ENCODE measurements around the gene C6orf47. TPM values are rescaled to one million over a fixed set of nuclear protein-coding genes. Genes with fewer than 3 reads are reported as not detected.
A peak's percentile ranks its signal among the peaks of the same experiment; 100 is the strongest.

The C6orf47 gene
- total and polyA plus RNA-seq, 8 donors: 10.5 to 44.9 (median 14.5) TPM

DNA sequence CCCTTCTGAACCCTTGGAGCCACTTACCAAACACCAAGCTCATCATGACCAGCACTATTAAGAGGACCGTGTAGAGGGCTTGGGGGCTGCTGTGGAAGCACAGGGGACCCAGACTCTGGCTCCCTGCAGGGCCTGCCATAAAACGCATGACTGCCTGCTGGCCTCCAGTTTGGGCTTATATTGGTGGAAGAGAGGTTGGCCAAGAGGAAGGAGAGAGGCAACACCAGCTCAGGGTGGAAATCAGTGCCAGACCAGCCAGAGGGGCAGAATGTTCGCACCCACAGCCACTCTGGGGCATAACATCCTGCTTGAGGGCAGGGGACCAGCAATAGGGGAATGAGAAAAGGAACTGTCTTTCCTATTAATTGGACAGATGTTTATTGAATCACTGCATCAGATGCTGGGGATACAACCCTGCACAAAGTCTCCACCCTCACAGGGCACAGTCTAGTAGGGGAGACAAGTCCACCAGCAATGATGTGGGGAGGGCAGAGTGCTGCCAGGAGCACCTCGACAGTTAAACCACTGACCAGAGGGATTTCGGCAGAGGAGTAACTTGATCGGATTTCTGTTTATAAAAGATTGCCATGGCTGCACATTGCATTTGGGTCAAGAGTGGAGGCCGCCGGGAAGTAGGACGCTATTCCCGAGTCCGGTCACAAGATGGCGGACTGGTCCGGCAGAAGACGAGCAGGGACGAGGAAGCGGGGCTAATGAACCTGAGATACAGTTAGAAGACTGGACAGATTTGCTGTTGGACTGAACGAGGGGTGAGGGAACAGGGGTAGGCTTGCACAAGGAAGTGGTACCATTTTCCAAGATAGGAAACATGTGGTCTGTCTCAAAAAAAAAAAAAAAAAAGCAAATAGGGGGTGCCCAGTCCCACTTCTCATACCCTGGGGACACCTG is 19.9 kb upstream of the C6orf47 start, which contains the start of gene LY6G5C:
Gene LY6G5C, minus strand, starts transcription at position 842 of the 909 bp plus-strand sequence. Its CDS starts 694 bp downstream, at position 148.
- H3K27ac ChIP-seq: peak within 1 kb of the TSS; percentile 61 to 85 (median 79)
- 11 to 13% (median 12%) methylated on average over 17 of the region's 17 CpGs for WGBS, 5 donors
- H3K36me3 ChIP-seq: peaks cover 0 to 13% (median 10%) of the 10 kb centered on the region in 4 donors
- H3K9me3 ChIP-seq: no peaks in the 10 kb centered on the region
- peaks cover 11 to 39% (median 28%) of the 10 kb centered on the region in 4 donors for H3K4me1 ChIP-seq
- peak in 2 of 3 donors; percentile 44 to 87 for TF ChIP-seq POLR2AphosphoS5 (IDR thresholded peaks at IDR 0.05)
- no peak for TF ChIP-seq POLR2A (IDR thresholded peaks at IDR 0.05)
- TF ChIP-seq EP300 (IDR thresholded peaks at IDR 0.05): no peak
- TF ChIP-seq, protein P1, sequence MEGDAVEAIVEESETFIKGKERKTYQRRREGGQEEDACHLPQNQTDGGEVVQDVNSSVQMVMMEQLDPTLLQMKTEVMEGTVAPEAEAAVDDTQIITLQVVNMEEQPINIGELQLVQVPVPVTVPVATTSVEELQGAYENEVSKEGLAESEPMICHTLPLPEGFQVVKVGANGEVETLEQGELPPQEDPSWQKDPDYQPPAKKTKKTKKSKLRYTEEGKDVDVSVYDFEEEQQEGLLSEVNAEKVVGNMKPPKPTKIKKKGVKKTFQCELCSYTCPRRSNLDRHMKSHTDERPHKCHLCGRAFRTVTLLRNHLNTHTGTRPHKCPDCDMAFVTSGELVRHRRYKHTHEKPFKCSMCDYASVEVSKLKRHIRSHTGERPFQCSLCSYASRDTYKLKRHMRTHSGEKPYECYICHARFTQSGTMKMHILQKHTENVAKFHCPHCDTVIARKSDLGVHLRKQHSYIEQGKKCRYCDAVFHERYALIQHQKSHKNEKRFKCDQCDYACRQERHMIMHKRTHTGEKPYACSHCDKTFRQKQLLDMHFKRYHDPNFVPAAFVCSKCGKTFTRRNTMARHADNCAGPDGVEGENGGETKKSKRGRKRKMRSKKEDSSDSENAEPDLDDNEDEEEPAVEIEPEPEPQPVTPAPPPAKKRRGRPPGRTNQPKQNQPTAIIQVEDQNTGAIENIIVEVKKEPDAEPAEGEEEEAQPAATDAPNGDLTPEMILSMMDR (IDR thresholded peaks at IDR 0.05): peak in 5 of 7 experiments; percentile 41 to 84 (median 61)
- intact Hi-C loops (cut with DNase I; ENCODE audit: low total_unique reads): loop anchor here (10.0 kb wide), 1 partner anchor 84 kb away; the partner anchor contains the start of gene SAPCD1
- peak within 1 kb of the TSS; percentile 53 to 55 (median 54) for H3K4me3 ChIP-seq
- DNase-seq: peak; percentile 87 to 95
- H3K27me3 ChIP-seq: no peaks in the 10 kb centered on the region

- no peak for TF ChIP-seq POLR2AphosphoS5 (IDR thresholded peaks at IDR 0.05)
- TF ChIP-seq POLR2A (IDR thresholded peaks at IDR 0.05): no peak
- TF ChIP-seq EP300 (IDR thresholded peaks at IDR 0.05): no peak
- TF ChIP-seq, protein P1 (IDR thresholded peaks at IDR 0.05): no peak
- DNase-seq: no peak
- WGBS, 5 donors: 70 to 79% (median 73%) methylated on average over 8 of the region's 8 CpGs
- peaks cover 11 to 29% (median 22%) of the 10 kb centered on the region in 4 donors for H3K4me1 ChIP-seq
- H3K4me3 ChIP-seq: no peak overlapping the region
- no peaks in the 10 kb centered on the region for H3K9me3 ChIP-seq
- intact Hi-C loops (cut with DNase I; ENCODE audit: low total_unique reads): no loop called here
- no peaks in the 10 kb centered on the region for H3K27me3 ChIP-seq
- H3K27ac ChIP-seq: no peak overlapping the region
- peaks cover 4 to 16% (median 13%) of the 10 kb centered on the region in 4 donors for H3K36me3 ChIP-seq
These were observed 17.4 kb upstream of the C6orf47 start for GRCh38 chr6:31677955-31678354.

GRCh38 chr6:31676904-31677303 is 16.3 kb upstream of the C6orf47 start:
- Histone ChIP-seq H3K36me3 (peaks cover 13 to 27% (median 24%) of the 10 kb centered on the region in 4 donors), H3K9me3 (no peaks in the 10 kb centered on the region), H3K27me3 (no peaks in the 10 kb centered on the region), H3K4me1 (peaks cover 9 to 20% (median 17%) of the 10 kb centered on the region in 4 donors), H3K27ac (no peak overlapping the region), H3K4me3 (no peak overlapping the region)
- DNase-seq: no peak
- 68 to 87% (median 77%) methylated on average over 5 to 6 of the region's 6 CpGs for WGBS, 5 donors
- TF ChIP-seq EP300 (IDR thresholded peaks at IDR 0.05) (no peak), POLR2A (IDR thresholded peaks at IDR 0.05) (no peak), POLR2AphosphoS5 (IDR thresholded peaks at IDR 0.05) (no peak)
- TF ChIP-seq, protein P1 (IDR thresholded peaks at IDR 0.05): no peak
- intact Hi-C loops (cut with DNase I; ENCODE audit: low total_unique reads): no loop called here

GRCh38 chr6:31676322-31676903 is 15.8 kb upstream of the C6orf47 start:
- no peaks in the 10 kb centered on the region for H3K27me3 ChIP-seq
- peaks cover 18 to 32% (median 29%) of the 10 kb centered on the region in 4 donors for H3K36me3 ChIP-seq
- H3K27ac ChIP-seq: no peak overlapping the region
- intact Hi-C loops (cut with DNase I; ENCODE audit: low total_unique reads): no loop called here
- peaks cover 5 to 15% (median 13%) of the 10 kb centered on the region in 4 donors for H3K4me1 ChIP-seq
- no peaks in the 10 kb centered on the region for H3K9me3 ChIP-seq
- TF ChIP-seq POLR2AphosphoS5 (IDR thresholded peaks at IDR 0.05) (no peak), POLR2A (IDR thresholded peaks at IDR 0.05) (no peak), EP300 (IDR thresholded peaks at IDR 0.05) (no peak)
- TF ChIP-seq, protein P1 (IDR thresholded peaks at IDR 0.05): no peak
- WGBS, 5 donors: 75 to 89% (median 78%) methylated on average over 4 of the region's 4 CpGs
- no peak for DNase-seq
- no peak overlapping the region for H3K4me3 ChIP-seq

All from stomach (tissue), 9 donors.